ENCODE results near the gene NOC2L.

DNA sequence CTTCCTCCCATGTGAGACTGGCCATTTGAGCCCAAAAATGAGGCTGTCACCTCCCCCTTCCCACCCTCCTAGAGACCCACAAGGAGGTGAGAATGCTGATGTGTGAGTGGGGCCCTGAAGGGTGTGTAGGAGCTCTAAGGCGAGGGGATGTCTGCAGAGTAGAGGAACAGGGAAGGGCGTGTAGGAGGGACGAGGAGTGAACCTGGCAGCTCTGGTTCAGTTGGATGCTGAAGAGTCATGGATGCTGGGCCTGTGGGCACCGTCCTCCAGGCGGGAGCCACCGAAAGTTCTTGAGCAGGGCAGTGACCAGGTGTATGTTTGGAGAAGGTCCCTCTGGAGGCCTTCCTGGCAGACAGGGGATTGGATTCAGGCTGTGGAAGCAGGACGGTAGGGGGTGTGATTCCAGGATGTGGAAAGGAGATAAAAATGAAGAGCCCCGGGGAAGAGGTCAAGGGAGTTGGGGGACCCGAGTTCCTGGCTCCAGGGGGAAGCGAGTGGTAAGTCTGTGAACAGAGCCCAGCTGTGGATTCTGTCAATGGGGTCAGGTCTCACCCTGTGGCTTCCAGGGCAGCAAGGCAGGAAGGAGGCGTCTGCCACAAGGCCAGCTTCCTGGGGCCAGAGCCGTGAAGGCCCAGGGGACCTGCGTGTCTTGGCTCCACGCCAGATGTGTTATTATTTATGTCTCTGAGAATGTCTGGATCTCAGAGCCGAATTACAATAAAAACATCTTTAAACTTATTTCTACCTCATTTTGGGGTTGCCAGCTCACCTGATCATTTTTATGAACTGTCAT, 27.5 kb downstream of the NOC2L start:
- no peak for TF ChIP-seq JUN (IDR thresholded peaks at IDR 0.05)
- no peak for TF ChIP-seq POLR2A (IDR thresholded peaks at IDR 0.05; ENCODE audit: low read length)
- TF ChIP-seq NPAS2 (CRISPR knock-in tag; IDR thresholded peaks at IDR 0.05; ENCODE audit: borderline replicate concordance): no peak
- TF ChIP-seq MYC (IDR thresholded peaks at IDR 0.05; ENCODE audit: borderline replicate concordance, low read length): no peak
- TF ChIP-seq SMC3 (IDR thresholded peaks at IDR 0.05): no peak
- TF ChIP-seq, protein P1, sequence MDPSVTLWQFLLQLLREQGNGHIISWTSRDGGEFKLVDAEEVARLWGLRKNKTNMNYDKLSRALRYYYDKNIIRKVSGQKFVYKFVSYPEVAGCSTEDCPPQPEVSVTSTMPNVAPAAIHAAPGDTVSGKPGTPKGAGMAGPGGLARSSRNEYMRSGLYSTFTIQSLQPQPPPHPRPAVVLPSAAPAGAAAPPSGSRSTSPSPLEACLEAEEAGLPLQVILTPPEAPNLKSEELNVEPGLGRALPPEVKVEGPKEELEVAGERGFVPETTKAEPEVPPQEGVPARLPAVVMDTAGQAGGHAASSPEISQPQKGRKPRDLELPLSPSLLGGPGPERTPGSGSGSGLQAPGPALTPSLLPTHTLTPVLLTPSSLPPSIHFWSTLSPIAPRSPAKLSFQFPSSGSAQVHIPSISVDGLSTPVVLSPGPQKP (IDR thresholded peaks at IDR 0.05; ENCODE audit: low read depth, low read length): no peak
- no peak for TF ChIP-seq ZFP36 (IDR thresholded peaks at IDR 0.05; ENCODE audit: borderline replicate concordance, partially characterized antibody)
- no peak for TF ChIP-seq BHLHE40 (IDR thresholded peaks at IDR 0.05; ENCODE audit: low read depth, low read length)
- TF ChIP-seq, protein P2, sequence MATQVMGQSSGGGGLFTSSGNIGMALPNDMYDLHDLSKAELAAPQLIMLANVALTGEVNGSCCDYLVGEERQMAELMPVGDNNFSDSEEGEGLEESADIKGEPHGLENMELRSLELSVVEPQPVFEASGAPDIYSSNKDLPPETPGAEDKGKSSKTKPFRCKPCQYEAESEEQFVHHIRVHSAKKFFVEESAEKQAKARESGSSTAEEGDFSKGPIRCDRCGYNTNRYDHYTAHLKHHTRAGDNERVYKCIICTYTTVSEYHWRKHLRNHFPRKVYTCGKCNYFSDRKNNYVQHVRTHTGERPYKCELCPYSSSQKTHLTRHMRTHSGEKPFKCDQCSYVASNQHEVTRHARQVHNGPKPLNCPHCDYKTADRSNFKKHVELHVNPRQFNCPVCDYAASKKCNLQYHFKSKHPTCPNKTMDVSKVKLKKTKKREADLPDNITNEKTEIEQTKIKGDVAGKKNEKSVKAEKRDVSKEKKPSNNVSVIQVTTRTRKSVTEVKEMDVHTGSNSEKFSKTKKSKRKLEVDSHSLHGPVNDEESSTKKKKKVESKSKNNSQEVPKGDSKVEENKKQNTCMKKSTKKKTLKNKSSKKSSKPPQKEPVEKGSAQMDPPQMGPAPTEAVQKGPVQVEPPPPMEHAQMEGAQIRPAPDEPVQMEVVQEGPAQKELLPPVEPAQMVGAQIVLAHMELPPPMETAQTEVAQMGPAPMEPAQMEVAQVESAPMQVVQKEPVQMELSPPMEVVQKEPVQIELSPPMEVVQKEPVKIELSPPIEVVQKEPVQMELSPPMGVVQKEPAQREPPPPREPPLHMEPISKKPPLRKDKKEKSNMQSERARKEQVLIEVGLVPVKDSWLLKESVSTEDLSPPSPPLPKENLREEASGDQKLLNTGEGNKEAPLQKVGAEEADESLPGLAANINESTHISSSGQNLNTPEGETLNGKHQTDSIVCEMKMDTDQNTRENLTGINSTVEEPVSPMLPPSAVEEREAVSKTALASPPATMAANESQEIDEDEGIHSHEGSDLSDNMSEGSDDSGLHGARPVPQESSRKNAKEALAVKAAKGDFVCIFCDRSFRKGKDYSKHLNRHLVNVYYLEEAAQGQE (IDR thresholded peaks at IDR 0.05): no peak
- TF ChIP-seq CHD2 (IDR thresholded peaks at IDR 0.05; ENCODE audit: low read length, partially characterized antibody): no peak
- TF ChIP-seq, protein P3, sequence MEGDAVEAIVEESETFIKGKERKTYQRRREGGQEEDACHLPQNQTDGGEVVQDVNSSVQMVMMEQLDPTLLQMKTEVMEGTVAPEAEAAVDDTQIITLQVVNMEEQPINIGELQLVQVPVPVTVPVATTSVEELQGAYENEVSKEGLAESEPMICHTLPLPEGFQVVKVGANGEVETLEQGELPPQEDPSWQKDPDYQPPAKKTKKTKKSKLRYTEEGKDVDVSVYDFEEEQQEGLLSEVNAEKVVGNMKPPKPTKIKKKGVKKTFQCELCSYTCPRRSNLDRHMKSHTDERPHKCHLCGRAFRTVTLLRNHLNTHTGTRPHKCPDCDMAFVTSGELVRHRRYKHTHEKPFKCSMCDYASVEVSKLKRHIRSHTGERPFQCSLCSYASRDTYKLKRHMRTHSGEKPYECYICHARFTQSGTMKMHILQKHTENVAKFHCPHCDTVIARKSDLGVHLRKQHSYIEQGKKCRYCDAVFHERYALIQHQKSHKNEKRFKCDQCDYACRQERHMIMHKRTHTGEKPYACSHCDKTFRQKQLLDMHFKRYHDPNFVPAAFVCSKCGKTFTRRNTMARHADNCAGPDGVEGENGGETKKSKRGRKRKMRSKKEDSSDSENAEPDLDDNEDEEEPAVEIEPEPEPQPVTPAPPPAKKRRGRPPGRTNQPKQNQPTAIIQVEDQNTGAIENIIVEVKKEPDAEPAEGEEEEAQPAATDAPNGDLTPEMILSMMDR (IDR thresholded peaks at IDR 0.05): no peak
- no peak for TF ChIP-seq RFX5 (IDR thresholded peaks at IDR 0.05)

All from A549 (cell line).